A673 (cell line): ENCODE data around the gene KCNIP1.

Experiments
- EZH2 ChIP-seq: fragments of 200-600 bp; sonication (generic); IDR thresholded peaks from 2 replicates; pipeline ENCODE4 v1.6.1; 2017; ENCODE audit warnings: borderline replicate concordance, low read depth, mild to moderate bottlenecking, mixed read lengths, antibody characterized with exemption, low read length; ENCODE audit not compliant: poor library complexity, severe bottlenecking
- TF ChIP-seq, protein P1 (sequence below): fragments of 300-800, 200-600 bp; sonication (generic); conservative IDR thresholded peaks from 2 replicates; pipeline ENCODE4 v1.5.1; 2017; ENCODE audit warnings: low read depth, mild to moderate bottlenecking, antibody characterized with exemption, low read length, moderate library complexity, mixed read lengths

DNA sequence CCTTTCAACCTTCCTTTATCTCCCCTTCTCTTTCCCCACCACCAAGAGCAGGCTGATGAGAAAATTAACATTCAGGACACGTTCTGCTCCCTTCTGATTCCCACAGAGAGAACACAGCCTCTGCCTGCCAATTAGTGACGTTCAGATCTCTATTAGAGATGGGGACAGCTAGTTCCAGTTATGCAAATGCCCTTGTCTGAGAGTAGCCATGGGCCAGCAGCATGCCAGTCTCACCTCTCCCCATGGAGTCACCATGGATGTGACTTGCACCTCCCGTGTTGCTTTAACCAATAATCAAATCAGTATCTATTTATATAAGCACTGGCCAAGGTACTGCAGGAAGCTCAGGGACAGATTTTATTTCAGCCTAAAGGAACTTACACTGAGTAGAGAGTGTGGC lies 61.3 kb downstream of the KCNIP1 start:
- TF ChIP-seq, protein P1, sequence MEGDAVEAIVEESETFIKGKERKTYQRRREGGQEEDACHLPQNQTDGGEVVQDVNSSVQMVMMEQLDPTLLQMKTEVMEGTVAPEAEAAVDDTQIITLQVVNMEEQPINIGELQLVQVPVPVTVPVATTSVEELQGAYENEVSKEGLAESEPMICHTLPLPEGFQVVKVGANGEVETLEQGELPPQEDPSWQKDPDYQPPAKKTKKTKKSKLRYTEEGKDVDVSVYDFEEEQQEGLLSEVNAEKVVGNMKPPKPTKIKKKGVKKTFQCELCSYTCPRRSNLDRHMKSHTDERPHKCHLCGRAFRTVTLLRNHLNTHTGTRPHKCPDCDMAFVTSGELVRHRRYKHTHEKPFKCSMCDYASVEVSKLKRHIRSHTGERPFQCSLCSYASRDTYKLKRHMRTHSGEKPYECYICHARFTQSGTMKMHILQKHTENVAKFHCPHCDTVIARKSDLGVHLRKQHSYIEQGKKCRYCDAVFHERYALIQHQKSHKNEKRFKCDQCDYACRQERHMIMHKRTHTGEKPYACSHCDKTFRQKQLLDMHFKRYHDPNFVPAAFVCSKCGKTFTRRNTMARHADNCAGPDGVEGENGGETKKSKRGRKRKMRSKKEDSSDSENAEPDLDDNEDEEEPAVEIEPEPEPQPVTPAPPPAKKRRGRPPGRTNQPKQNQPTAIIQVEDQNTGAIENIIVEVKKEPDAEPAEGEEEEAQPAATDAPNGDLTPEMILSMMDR = no peak
- no peak for TF ChIP-seq EZH2
